Tibial artery (tissue), 4 donors: ENCODE results near the gene ZNF627.
"Not testable (repeated sequence)": the region's sequence is repeated elsewhere in the genome, so short reads cannot be mapped to it uniquely, and the experiment has no call there.

ENCODE experiments used
- DNase-seq, 2 donors: peaks; one replicate each; pipeline ENCODE4 v3.0.0-alpha.2; 2019
- H3K27ac ChIP-seq, 2 donors: fragments of 200-600 bp; sonication (generic) in 1 of 2; 1 replicate in 1 of 2; 2 replicates in 1 of 2; pipeline ENCODE4 v1.5.1; 2018 to 2019; ENCODE audit warnings: mild to moderate bottlenecking in 1 of 2
- H3K27me3 ChIP-seq, 2 donors: fragments of 200-600 bp; sonication (generic) in 1 of 2; one replicate each; pipeline versions ENCODE4 v1.5.1 to v1.6.0; 2016 to 2019
- H3K36me3 ChIP-seq, 3 donors: fragments of 200-600 bp; sonication (generic) in 2 of 3; one replicate each; pipeline ENCODE4 v1.5.1; 2016 to 2019; ENCODE audit warnings: mild to moderate bottlenecking in 2 of 3
- H3K4me1 ChIP-seq, 4 donors: fragments of 200-600 bp; sonication (generic) in 2 of 4; 1 replicate in 3 of 4; 2 replicates in 1 of 4; pipeline ENCODE4 v1.5.1; 2016 to 2019
- H3K4me3 ChIP-seq, 2 donors: fragments of 200-600 bp; sonication (generic) in 1 of 2; 1 replicate in 1 of 2; 2 replicates in 1 of 2; pipeline ENCODE4 v1.5.1; 2018 to 2019; ENCODE audit warnings: mild to moderate bottlenecking in 2 of 2
- H3K9me3 ChIP-seq, 3 donors: fragments of 200-600 bp; sonication (generic) in 1 of 3; one replicate each; pipeline ENCODE4 v1.5.1; 2016 to 2019
- intact Hi-C: fragments of 100-400 bp; cut with DNase I; formaldehyde crosslinking; loops from one replicate; pipeline ENCODE4 v1.15.0; 2023; ENCODE audit warnings: low total_unique reads
- TF ChIP-seq, protein P1 (sequence below), 2 experiments: fragments of 200-600 bp in 1 of 2; fragments of 450-650 bp in 1 of 2; IDR thresholded peaks; one replicate each; pipeline ENCODE4 v1.5.1; 2017 to 2019; ENCODE audit warnings: antibody characterized with exemption in 2 of 2, mild to moderate bottlenecking in 1 of 2, moderate library complexity in 1 of 2

Gene ZNF627

DNA sequence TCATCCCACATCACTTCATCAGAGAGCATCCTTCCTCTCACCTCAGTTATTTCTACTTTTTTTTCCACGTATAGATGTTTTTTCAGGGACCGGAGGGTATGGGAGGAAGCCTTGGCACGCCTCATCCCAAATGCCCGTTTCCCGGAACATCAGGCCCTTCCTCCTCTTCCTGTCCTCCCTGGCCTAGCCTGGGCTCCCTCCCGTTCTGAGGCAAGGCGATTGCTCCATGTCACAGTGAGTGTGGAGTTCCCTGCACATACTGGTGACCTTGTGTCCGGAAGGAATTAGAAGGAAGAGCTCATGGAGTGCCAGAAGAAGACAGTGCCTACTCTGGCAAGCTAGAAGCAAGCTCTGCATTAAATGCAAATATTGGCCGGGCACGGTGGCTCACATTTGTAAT, 1.1 kb upstream of the ZNF627 start:
- intact Hi-C loops = no loop called here
- TF ChIP-seq, protein P1, sequence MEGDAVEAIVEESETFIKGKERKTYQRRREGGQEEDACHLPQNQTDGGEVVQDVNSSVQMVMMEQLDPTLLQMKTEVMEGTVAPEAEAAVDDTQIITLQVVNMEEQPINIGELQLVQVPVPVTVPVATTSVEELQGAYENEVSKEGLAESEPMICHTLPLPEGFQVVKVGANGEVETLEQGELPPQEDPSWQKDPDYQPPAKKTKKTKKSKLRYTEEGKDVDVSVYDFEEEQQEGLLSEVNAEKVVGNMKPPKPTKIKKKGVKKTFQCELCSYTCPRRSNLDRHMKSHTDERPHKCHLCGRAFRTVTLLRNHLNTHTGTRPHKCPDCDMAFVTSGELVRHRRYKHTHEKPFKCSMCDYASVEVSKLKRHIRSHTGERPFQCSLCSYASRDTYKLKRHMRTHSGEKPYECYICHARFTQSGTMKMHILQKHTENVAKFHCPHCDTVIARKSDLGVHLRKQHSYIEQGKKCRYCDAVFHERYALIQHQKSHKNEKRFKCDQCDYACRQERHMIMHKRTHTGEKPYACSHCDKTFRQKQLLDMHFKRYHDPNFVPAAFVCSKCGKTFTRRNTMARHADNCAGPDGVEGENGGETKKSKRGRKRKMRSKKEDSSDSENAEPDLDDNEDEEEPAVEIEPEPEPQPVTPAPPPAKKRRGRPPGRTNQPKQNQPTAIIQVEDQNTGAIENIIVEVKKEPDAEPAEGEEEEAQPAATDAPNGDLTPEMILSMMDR (IDR thresholded peaks at IDR 0.05) = no peak
- DNase-seq = no peak
- Histone ChIP-seq H3K27me3 (no peaks in the 10 kb centered on the region), H3K36me3 (no peaks in the 10 kb centered on the region), H3K27ac (no peak overlapping the region), H3K4me1 (peaks cover 0 to 31% (median 11%) of the 10 kb centered on the region in 4 donors), H3K4me3 (no peak overlapping the region), H3K9me3 (no peaks in the 10 kb centered on the region)

DNA sequence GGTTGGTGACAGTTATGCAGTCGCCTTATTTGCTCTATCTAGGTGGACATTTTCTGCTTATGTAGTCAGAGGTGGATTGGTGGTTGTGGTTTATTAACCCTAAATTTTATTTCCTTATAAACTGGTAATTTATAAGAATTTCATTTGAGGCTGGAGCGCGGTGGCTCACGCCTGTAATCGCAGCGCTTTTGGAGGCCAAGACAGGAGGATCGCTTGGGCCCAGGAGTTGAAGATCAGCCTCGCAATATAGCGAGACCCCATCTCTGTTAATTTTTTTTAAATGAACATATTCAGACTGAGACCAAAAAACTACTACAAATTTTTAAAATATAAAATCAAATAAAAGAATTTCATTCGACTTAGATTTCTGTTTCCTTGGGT, 810 bp downstream of the ZNF627 start:
- intact Hi-C loops = no loop called here

DNA sequence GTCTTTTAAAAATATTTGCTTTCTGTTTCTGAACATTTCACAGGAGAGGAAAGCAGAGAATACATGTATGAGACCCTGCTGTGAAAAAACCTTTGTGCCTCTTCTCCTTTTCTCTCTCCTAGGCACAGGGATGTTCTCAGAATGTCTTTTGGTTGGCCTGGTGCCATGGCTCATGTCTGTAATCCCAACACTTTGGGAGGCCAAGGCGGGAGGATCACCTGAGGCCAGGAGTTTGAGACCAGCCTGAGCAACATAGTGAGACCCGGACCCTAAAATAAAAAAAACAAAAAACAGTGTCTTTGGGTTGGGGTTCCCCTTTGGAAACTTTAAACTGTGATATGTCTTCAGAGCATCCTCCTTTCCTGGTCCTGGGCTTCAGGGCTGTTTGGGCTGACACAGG, 1.5 kb downstream of the ZNF627 start:
- no peaks in the 10 kb centered on the region for H3K27me3 ChIP-seq
- intact Hi-C loops = no loop called here
- peak overlapping the region in 1 of 2 donors; percentile 98 for H3K4me3 ChIP-seq
- DNase-seq = no peak
- no peak overlapping the region for H3K27ac ChIP-seq
- TF ChIP-seq, protein P1 (IDR thresholded peaks at IDR 0.05) = no peak
- H3K9me3 ChIP-seq = no peaks in the 10 kb centered on the region
- peaks cover 0 to 31% (median 11%) of the 10 kb centered on the region in 4 donors for H3K4me1 ChIP-seq
- no peaks in the 10 kb centered on the region for H3K36me3 ChIP-seq

More for the DNA sequence above, 810 bp downstream of the ZNF627 start:
- H3K27ac ChIP-seq = peak overlapping the region; percentile 92 to 95
- H3K27me3 ChIP-seq = no peaks in the 10 kb centered on the region
- H3K4me3 ChIP-seq = peak overlapping the region; percentile 86 to 98
- no peaks in the 10 kb centered on the region for H3K36me3 ChIP-seq
- no peaks in the 10 kb centered on the region for H3K9me3 ChIP-seq
- H3K4me1 ChIP-seq = peaks cover 0 to 31% (median 11%) of the 10 kb centered on the region in 4 donors
- TF ChIP-seq, protein P1 (IDR thresholded peaks at IDR 0.05) = no peak
- DNase-seq = no peak

DNA sequence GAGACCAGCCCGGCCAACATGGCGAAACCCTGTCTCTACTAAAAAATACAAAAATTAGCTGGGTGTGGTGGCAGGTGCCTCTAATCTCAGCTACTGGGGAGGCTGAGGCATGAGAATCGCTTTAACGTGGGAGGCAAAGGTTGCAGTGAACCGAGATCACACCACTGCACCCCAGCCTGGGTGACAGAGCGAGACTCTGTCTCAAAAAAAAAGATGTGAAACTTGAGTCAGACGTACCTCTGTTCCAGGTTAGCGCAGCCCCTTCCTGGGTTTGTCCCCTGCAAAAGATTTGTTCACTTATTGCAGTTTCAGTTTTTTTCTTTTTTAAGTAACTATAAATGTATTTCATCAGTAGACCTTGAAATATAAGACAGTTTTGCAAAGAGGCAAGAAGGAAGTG, 2.4 kb downstream of the ZNF627 start:
- H3K4me3 ChIP-seq, intact Hi-C loops, H3K27me3 ChIP-seq, H3K9me3 ChIP-seq, H3K36me3 ChIP-seq, H3K27ac ChIP-seq, DNase-seq: not testable (repeated sequence)
- peaks cover 0 to 31% (median 11%) of the 10 kb centered on the region in 4 donors for H3K4me1 ChIP-seq

DNA sequence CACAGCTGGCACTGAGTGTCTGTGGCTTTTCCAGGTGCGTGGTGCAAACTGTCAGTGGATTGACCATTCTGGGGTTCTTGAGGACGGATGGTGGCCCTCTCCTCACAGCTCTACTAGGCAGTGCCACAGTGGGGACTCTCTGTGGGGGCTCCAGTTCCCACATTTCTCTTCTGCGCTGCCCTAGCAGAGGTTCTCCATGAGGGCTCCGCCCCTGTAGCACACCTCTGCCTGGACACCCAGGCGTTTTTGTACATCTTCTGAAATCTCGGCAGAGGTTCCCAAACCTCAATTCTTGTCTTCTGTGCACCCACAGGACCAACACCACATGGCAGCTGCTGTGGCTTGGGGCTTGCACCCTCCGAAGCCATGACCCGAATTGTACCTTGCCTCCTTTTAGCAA, 9.2 kb downstream of the ZNF627 start:
- intact Hi-C loops = no loop called here
- Histone ChIP-seq H3K27ac (no peak overlapping the region), H3K9me3 (no peaks in the 10 kb centered on the region), H3K36me3 (peaks cover 0 to 28% (median 14%) of the 10 kb centered on the region in 3 donors), H3K4me3 (no peak overlapping the region), H3K27me3 (no peaks in the 10 kb centered on the region), H3K4me1 (no peaks in the 10 kb centered on the region)
- TF ChIP-seq, protein P1 (IDR thresholded peaks at IDR 0.05) = no peak
- no peak for DNase-seq

DNA sequence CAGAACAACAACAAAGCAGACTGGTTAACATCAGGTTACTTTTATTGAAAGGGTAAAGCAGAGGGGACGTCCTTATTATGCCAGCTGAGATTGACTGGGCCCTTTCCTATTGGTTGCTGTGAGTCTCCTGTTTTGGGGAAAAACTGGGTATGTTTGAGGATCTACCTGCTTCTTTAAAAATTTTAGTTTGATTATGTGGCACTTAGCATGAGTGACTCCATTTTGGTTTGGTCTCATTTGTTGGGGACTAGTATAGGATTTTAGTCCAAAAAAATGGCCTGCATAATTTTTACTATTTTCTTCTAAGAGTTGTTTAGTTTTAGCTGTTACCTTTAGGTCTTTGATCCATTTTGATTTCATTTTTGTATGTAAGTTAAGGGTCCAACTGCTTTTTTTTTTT, 14.4 kb downstream of the ZNF627 start:
- TF ChIP-seq, protein P1 (IDR thresholded peaks at IDR 0.05) = no peak
- Histone ChIP-seq H3K36me3 (peaks cover 24 to 42% (median 26%) of the 10 kb centered on the region in 3 donors), H3K4me3 (no peak overlapping the region), H3K27me3 (no peaks in the 10 kb centered on the region), H3K4me1 (no peaks in the 10 kb centered on the region), H3K27ac (no peak overlapping the region), H3K9me3 (peaks cover 0 to 3% (median 0%) of the 10 kb centered on the region in 3 donors)
- intact Hi-C loops = no loop called here
- no peak for DNase-seq
